ENCODE measurements around the gene SYT7.

GRCh38 chr11:61550665-61551227, 30.1 kb downstream of the SYT7 start:
- TF ChIP-seq, protein P1, sequence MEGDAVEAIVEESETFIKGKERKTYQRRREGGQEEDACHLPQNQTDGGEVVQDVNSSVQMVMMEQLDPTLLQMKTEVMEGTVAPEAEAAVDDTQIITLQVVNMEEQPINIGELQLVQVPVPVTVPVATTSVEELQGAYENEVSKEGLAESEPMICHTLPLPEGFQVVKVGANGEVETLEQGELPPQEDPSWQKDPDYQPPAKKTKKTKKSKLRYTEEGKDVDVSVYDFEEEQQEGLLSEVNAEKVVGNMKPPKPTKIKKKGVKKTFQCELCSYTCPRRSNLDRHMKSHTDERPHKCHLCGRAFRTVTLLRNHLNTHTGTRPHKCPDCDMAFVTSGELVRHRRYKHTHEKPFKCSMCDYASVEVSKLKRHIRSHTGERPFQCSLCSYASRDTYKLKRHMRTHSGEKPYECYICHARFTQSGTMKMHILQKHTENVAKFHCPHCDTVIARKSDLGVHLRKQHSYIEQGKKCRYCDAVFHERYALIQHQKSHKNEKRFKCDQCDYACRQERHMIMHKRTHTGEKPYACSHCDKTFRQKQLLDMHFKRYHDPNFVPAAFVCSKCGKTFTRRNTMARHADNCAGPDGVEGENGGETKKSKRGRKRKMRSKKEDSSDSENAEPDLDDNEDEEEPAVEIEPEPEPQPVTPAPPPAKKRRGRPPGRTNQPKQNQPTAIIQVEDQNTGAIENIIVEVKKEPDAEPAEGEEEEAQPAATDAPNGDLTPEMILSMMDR (IDR thresholded peaks at IDR 0.05), result no peak
- TF ChIP-seq POLR2A (IDR thresholded peaks at IDR 0.05), result no peak

All from thyroid gland (tissue), 4 donors.